Activated naive CD4-positive, alpha-beta T cell treated with anti-CD3 and anti-CD28 coated beads, Interleukin-2, amount 50 U/mL, for 24 hours (primary cell): ENCODE results near the gene TMEM123.

Source experiments
- H3K27ac Mint-ChIP-seq: one replicate; pipeline ENCODE4 v1.8.0; 2021; ENCODE audit warnings: mild to moderate bottlenecking, mixed read lengths
- H3K27me3 Mint-ChIP-seq: one replicate; pipeline ENCODE4 v1.8.0; 2021; ENCODE audit warnings: mixed read lengths
- H3K36me3 Mint-ChIP-seq: one replicate; pipeline ENCODE4 v1.8.0; 2021; ENCODE audit warnings: mixed read lengths
- H3K4me1 Mint-ChIP-seq: one replicate; pipeline ENCODE4 v1.8.0; 2021; ENCODE audit warnings: mixed read lengths
- H3K4me3 Mint-ChIP-seq: one replicate; pipeline ENCODE4 v1.8.0; 2021; ENCODE audit warnings: mild to moderate bottlenecking, mixed read lengths
- H3K9me3 Mint-ChIP-seq: one replicate; pipeline ENCODE4 v1.8.0; 2021; ENCODE audit warnings: mixed read lengths

TMEM123 gene

DNA sequence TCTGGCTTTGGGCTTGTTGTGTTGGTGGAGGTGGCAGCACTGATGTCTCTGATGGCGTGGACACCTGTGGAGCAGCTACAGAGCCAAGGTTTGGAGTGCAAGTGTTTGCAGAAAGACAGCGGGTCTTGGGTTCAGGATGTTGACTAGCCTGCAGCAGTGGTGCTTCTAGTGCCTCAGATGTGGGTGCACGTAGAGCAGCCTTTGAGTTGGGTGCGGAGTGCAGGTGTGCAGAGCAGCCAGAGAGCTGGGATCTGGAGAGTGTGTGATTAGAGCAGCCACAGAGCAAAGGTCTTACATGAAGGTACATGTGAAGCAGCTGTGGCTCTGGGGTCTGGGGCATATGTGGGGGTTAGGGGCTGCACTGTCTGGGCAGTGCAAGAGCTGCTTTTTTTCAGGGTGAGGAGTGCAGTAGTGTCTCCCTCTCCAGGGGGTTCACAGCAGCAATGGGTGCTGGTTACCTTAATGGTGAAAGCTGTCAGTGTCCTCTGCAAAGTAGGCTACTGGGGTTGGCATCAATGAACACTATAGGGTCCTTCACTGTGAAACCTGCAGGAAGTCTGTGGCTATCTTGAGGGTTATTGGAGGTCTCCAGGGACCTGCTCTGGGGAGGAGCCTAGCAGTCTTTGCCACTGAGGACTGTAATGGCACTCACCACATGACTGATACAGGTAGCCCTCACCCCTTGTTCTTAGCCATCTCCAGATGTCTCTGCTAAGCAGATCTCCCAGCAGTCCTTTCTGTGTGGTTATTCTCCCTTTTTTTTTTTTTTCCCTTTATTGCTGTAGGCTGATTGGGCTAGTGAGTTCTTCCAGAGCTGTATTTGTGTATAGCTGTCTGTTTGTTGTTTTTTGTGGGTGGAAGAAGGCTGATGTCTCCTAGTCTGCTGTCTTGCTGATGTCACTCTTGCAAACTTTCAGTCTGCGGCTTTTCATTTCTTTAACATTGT lies 91.2 kb downstream of the TMEM123 start:
- no peaks in the 10 kb centered on the region for H3K9me3 Mint-ChIP-seq
- peaks cover 73% of the 10 kb centered on the region for H3K4me1 Mint-ChIP-seq
- peak overlapping the region; percentile 78 for H3K4me3 Mint-ChIP-seq
- H3K27me3 Mint-ChIP-seq: no peaks in the 10 kb centered on the region
- peaks cover 56% of the 10 kb centered on the region for H3K36me3 Mint-ChIP-seq
- peak overlapping the region; percentile 94 for H3K27ac Mint-ChIP-seq

DNA sequence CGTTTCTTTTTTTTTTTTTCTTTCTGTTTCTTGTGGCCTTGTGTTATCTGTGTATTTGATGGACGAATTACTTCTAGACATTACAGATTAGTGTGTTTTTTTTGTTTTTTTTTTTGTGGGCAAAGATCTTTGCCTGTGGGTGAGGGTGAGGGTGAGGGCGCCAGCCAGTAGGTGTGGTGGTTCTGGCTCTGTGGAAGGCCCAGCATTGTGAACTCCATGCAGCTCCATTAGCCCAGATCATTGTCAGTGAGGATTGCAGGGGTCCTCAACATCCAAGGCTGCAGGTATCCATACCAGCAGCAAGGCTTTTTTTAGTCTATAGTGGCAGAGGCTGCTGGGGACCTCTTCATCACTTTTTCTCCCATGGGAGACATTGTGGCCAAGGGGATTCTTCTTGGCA lies 91.9 kb downstream of the TMEM123 start:
- Mint-ChIP-seq H3K27me3 (no peaks in the 10 kb centered on the region), H3K27ac (peak overlapping the region; percentile 94), H3K9me3 (no peaks in the 10 kb centered on the region), H3K36me3 (peaks cover 58% of the 10 kb centered on the region), H3K4me1 (peaks cover 77% of the 10 kb centered on the region), H3K4me3 (peak overlapping the region; percentile 78)

DNA sequence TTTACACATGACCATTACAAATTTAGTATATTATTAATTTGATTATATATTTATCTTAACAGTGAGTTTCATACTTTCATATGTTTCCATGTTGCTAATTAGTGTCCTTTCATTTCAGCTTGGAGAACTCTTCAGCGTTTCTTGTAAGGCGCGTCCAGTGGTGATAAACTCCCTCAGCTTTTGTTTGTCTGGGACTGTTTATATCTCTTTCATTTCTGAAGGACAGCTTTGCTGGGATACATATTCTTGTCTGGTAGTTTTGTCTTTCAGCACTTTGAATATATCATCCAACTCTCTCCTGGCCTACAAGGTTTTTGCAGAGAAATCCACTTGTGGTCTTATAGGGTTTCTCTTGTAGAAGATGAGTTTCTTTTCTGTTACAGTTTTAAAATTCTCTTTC lies 93.2 kb downstream of the TMEM123 start:
- Mint-ChIP-seq H3K4me1 (peaks cover 78% of the 10 kb centered on the region), H3K9me3 (peaks cover 6% of the 10 kb centered on the region), H3K27ac (peak overlapping the region; percentile 72), H3K27me3 (no peaks in the 10 kb centered on the region), H3K36me3 (peaks cover 60% of the 10 kb centered on the region), H3K4me3 (no peak overlapping the region)

DNA sequence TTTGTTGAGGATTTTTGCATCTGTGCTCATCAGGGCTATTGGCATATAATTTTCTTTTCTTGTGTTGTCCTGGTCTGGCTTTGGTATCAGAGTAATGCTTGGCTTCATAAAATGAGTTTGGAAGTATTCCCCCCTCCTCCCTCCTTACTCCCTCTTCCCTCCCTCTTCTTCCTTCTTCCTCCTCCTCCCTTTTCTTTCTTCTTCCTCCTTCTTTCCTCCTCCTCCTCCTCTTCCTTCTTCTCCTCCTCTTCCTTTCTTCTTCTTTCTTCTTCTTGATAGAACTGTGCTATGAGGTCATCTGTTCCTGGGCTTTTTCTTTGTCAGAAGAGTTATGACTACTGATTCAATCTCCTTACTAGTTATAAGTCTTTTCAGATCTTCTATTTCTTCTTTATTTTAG lies 95.4 kb downstream of the TMEM123 start:
- Mint-ChIP-seq H3K4me3 (no peak overlapping the region), H3K27ac (peak overlapping the region; percentile 31), H3K27me3 (no peaks in the 10 kb centered on the region), H3K4me1 (peaks cover 79% of the 10 kb centered on the region), H3K9me3 (peaks cover 6% of the 10 kb centered on the region), H3K36me3 (peaks cover 56% of the 10 kb centered on the region)

DNA sequence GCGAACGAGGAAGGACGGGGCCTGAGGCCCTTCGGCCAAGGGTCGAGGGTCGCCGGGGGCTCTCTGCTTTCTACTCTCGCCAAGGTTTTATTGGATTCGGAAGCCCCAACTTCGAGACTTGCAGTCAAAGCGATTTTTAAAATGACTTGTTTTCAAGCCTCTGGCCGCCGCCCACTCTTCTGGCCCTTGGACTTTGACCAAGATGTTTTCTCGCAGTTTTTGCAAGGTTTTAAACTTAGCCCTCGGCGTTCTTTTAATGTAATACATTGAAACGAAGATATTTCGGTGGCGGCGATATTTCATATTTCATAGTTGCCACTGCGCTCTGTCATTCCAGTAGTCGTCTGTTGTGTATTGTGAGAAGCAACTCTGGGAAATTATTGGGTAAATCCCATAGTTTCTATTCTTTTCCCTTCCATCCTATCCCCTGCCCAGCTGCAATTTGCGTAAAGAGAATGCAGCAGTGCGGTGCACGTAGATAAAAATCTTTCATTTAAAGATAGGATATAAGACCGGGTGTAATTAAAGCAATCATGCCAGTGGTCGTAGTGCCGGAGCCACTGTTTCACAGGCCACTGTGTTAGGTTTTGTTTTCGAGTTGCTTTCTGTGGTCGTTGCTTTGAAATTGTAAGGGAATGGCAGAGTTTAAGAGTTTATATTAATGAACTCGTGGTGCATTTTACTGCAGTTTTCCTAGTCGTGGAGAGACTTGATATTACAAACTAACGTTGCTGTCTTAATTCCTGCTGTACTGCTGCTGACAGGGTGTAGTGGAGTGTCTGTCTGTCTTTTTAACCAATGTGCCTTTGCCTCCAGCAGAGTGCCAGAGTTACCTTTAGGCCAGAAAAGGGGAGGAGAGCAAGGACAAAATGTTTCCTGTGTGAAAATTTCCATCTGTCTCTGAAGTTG lies 104.8 kb downstream of the TMEM123 start:
- Mint-ChIP-seq H3K9me3 (no peaks in the 10 kb centered on the region), H3K36me3 (peaks cover 13% of the 10 kb centered on the region), H3K4me3 (peak overlapping the region; percentile 98), H3K27ac (peak overlapping the region; percentile 97), H3K4me1 (peaks cover 57% of the 10 kb centered on the region), H3K27me3 (no peaks in the 10 kb centered on the region)

DNA sequence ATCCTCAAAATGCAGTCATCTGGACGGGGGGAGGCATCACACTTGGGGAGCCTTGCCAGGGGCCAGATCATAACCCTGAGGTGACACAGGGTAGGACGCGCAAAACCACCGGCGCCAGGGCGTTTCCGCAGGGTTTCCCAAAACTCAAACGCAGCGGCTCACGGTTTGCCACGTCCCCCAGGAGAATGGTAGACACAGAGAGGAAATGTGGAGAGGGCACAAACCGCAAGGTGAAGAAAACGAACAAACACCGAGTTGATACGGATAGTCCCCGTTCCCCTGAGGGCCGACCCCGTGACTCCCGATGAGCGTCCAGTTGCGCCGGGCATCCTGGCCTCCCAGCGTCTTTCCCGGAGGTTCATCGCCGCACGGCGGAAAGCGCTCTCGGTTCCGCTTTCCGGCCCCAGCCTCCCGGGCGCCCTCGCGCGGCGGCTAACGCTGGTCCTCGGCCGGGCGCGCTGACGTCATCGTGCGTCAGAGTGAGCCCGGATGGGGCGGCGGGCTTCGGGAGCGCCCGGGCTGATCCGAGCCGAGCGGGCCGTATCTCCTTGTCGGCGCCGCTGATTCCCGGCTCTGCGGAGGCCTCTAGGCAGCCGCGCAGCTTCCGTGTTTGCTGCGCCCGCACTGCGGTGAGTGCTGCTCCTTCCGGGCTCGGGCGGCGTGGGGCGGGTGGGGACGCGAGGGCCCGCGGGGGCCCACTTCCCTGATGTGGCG lies 105.7 kb downstream of the TMEM123 start, which contains the start of gene BIRC2:
Gene BIRC2, plus strand, starts transcription at position 467 of the 714 bp plus-strand sequence. CDS start 2,641 bp downstream, outside the sequence.
- H3K4me1 Mint-ChIP-seq: peaks cover 58% of the 10 kb centered on the region
- peak within 1 kb of the TSS; percentile 98 for H3K4me3 Mint-ChIP-seq
- no peaks in the 10 kb centered on the region for H3K9me3 Mint-ChIP-seq
- no peaks in the 10 kb centered on the region for H3K27me3 Mint-ChIP-seq
- peak within 1 kb of the TSS; percentile 99 for H3K27ac Mint-ChIP-seq
- H3K36me3 Mint-ChIP-seq: peaks cover 10% of the 10 kb centered on the region

DNA sequence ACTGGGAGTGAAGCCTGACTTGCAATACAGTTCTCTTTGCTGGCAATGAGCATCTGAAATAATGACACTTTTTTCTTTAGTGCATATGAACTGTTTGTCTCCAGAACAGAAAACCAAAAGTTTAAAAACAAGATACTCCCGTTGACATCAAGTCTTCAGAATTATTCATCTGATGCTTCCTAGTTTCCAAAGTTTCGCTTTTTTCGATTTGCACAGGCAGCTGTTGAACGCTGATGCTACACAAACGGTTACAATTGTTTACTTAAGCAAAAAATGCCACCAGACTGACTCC lies 106.2 kb downstream of the TMEM123 start:
- no peaks in the 10 kb centered on the region for H3K27me3 Mint-ChIP-seq
- peaks cover 58% of the 10 kb centered on the region for H3K4me1 Mint-ChIP-seq
- peaks cover 7% of the 10 kb centered on the region for H3K36me3 Mint-ChIP-seq
- peak overlapping the region; percentile 98 for H3K4me3 Mint-ChIP-seq
- peak overlapping the region; percentile 99 for H3K27ac Mint-ChIP-seq
- no peaks in the 10 kb centered on the region for H3K9me3 Mint-ChIP-seq
